HG02884 (cell line): ENCODE measurements around the gene ARSA.
"Not testable (repeated sequence)": the region's sequence is repeated elsewhere in the genome, so short reads cannot be mapped to it uniquely, and the experiment has no call there.

Experiments used
- ATAC-seq: cut with Tn5 transposase; IDR thresholded peaks from one replicate; pipeline ENCODE4 v1.9.1; 2021; ENCODE audit warnings: mild to moderate bottlenecking, moderate library complexity; ENCODE audit not compliant: unreplicated experiment

ARSA gene

DNA sequence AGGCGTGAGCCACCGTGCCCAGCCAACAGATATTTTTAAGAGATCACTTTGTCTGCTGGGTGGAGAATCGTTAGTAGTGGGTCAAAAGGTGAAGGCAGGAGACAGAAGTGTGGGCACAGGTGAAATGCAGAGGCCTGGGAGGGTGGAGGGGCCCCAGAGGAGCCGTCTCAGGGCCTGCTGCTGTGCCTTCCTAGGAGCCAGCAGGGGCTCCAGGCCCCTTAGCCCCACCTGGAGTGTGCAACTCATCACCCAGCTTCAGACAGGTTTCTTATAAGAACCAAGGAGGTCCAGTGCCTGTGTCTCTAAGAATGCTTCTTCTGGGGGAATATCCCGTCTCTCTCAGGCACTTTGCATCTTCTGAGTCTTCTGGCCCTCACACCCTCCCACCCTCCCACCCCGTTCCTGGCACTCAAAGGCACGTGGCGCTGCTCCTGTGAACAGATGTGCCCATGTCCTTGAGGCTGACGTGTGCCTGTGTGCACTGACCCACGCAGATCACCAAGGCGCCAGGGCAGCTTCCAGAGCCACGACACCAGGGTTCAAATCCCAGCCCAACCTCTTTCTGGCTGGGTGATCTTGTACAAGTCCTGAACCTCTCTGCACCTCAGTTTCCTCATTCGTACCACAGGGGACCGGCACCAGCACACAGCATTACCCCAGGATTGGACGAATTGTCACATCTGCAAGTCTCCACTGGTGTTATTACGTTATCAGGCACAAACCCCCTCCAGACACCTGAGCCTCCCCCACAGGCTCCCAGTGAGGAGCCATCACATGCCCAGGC, 3.4 kb downstream of the ARSA start:
- no peak for ATAC-seq

DNA sequence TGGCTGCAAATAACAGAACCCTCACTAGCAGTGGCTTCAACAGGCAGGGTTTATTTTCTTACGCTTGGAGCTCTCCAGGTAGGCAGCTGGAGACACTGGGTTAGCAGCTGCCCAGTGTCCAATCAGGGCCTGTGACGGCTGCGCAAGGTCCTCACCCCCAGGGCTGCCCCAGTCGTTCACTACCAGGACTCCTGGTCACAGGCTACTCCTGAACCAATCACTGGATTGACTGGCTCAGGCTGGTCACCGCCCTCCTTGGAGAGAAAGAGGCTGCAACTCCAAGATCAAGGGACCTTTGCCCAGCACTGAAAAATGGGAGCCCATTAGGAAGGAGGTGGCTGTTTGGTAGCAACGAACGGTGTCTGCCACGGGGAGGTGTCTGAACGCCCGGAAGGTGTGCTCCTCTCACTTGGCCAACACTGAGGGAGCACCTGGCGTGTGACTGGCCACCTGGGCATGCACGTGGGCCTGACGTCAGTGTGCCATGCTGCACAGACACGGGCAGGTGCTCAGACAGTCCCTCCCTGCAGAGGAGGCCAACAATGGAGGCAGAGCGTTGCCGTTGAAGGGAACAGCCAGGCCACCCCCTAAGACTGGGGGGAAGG, 5.1 kb downstream of the ARSA start:
- no peak for ATAC-seq

DNA sequence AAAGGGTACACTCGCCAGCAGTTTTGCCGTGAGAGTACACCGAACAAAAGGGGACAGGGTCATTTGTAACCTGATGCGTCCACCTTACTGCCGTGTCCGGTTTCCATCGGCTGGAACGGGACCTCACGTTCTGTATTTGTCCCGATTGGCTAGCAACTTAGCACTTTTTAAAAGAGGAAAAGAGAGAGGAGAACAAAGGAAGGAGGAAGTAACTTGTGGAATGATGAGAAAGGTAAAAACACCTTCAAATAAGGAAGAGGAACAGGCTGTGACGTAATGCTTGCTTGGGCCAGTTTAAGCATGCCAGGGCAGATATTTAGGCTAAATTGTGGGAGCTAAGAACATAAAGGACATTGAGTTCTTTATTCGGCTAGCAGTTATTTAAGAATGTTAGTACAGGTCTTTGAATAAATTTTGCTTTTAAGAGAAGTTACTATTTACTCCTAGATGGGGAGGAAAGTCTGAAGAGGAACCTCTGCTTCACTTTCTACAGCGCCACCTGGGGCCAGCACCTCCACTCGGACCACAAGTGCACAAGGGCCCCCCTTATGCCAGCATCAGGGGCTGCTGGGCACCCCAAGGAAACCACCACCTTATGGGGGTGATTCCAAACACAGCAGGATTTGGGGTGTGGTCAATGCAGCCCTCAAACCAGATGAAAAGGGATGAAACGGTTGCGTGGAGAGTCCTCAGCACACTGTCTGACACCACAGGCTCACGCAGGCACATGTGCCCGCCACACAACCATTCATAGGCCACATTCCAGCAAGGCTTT, 5.8 kb downstream of the ARSA start:
- no peak for ATAC-seq

DNA sequence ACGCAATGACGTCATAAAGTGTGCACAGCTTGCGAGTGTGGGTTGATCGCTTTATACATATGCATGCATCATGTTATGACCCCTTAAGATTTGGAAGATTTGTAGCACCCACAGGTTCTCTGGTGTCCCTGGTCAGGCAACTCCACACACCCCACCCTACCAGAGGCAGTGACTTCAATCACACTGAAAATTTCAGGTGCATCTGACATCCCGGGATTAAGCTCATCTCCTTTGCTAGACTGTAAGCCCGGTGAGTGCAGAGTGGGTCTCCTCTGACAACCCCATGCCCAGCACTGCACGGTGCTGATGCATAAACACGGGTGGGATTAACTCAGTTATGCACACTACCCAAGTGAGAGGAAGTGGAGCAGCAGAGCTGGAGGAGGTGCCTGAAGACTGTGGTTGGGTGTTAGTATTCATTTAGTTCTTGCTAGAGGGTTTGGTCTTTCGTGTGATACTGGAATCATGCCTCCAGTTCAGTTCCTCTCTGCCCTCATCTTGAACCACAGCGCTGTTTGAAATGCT, 6.5 kb downstream of the ARSA start:
- no peak for ATAC-seq

DNA sequence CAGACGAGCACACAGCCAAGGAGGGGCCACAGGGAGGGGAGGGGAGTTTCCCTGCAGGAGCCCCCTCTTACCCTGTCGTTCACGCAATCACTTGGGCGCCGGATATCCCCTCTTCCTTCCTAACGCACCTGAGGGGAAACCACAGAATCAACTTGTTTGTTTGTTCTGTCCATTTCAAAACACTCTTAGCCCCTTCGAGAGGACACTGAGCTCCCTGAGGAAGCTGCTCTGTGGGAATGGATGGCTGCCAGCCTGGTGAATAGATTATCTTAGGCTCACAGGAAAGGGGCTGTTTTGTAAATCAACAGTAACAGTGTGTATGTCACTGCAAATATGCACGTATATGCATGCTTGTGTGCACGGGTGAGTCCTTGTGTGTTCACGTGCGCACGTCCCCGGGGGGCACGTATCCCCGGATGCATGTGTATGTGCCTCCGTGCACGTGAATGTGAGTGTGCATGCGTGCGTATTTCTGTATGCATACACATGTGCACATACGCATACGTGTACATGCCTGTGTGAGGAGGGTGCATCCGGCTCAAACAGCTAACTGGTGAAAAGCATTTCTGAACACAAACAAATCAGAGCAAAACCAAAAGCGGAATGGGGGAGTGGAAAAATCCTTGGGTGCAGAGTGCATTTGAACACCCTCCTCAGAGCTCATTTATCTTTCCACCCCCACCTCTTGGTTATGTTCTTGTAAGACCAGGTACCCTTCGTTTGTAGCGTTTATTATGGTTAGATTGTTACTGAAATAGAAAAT, 7.2 kb downstream of the ARSA start:
- no peak for ATAC-seq

DNA sequence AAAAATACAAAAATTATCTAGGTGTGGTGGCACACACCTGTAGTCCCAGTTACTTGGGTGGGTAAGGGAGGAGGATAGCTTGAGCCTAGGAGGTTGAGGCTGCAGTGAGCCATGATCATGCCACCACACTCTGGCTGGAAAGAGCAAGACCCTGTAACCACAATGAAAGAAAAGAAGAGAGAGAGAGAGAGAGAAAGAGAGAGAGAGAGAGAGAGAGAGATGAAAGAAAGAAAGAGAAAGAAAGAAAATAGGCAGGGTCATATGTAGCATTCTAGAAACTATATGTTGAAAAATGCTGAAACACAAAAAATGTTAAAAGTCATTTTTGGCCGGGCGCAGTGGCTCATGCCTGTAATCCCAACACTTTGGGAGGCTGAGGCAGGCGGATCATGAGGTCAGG, 13.7 kb downstream of the ARSA start:
- ATAC-seq = not testable (repeated sequence)

DNA sequence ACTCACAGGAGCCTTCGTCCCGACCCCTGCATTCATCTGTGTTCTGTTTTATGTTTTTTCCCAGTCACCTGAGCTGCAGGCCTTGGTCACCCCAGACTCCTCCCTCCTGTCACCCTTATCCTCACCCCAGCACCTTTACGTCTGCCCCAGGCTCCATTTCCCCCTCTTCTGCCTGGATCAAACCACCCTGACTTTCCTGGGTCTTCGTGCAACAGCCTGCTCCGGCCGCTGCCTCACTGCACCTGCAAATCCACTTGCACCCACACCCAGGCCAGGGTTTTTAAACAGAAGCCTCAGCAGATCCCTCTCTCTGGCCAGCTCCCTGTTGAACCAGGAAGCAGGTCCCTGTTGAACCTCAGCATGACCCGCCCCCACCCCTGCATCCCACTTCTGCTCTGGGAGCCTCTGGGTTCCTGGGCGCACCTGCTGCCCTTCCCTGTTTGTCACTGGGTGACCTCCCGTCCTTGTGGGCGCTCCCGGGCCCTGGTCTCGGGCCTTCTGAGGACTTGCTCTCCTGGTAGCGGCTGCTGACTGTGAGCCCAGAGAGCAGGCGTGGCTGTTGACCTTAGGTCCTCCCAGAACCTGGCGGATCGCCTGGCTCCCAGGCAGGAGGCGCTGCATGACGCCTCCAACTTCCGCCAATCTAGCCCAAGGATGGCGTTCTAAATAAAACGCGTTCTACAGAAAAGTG, 14.5 kb downstream of the ARSA start:
- no peak for ATAC-seq

DNA sequence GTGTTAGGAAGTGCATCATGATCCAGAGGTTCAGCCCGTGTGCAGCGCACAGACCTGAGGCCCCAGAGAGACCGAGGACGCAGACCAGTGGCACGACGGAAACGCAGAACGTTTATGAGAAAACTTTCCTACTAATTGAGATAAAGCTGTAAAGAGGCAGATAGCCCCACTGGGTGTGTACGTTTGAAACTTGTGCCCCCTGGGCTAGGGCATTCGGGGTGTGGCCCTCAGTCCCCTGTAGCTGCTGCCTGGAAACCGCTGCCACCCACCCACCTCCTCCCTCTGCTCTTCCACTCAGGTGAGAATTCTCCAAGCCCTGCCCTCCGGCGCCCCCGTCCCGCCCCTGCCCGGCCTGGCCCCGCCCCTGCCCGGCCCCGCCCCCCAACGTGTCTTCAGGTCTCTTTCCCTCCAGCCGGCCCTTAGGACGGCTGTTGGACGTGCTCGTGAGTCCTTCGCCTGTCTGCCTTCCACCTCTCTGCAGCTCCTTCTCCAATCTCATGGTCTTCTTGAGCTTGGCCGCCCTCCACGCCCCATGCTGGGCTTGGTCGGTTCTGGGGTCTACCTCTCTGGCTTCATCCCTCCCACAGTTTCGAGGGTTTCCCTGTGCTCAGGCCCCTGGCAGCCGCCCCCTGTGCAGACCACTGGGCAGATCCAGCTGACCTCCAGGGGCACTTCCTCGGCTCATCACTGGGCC, 15.3 kb downstream of the ARSA start:
- ATAC-seq = no peak

DNA sequence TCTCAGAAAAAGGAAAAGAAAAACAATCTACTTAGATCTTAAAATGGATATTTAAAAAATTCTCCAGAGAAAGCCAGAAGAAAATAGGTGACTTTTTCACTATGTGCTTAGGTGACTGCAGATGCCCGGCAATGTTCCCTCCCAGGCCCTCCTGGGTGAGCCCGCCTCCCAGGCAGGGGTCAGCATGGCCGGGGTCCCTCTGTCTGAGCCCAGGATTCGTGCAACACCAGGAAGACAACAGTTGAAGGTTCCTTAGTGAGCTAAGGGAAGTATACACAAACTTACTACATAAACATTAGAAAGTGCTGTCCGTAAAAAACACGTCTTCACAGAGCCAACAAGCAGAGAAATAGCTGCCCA, 15.8 kb downstream of the ARSA start:
- no peak for ATAC-seq

DNA sequence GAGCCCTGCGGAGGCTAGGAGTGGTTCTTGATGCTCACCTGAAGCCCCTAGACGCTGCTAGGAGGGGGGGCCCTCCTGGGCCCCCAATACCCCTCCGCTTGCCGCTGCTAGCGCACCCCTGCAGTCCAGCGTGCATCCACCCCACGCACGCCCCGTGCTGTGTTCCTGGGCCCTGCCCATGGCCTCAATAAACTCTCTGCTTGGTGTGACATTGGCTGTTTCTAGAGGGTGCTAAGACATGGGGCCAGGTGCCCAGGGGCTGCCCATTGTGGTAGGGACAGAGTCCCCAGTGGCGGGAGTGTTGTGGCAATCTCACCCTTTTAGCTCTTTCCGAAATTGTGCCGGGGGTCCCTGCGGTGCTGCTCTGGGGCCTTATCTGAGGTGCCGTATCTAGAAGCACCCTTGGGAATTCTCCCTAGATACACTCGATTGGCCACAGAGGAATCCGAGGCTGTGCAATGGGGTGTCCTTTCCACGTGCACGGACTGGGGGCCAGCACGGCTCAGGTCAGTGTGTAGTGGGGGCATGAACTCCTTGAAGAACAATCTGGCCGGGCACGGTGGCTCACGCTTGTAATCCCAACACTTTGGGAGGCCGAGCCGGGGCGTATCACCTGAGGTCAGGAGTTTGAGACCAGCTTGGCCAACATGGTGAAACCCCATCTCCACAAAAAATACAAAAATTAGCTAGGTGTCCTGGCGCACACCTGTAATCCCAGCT, 16.5 kb downstream of the ARSA start:
- ATAC-seq = no peak

DNA sequence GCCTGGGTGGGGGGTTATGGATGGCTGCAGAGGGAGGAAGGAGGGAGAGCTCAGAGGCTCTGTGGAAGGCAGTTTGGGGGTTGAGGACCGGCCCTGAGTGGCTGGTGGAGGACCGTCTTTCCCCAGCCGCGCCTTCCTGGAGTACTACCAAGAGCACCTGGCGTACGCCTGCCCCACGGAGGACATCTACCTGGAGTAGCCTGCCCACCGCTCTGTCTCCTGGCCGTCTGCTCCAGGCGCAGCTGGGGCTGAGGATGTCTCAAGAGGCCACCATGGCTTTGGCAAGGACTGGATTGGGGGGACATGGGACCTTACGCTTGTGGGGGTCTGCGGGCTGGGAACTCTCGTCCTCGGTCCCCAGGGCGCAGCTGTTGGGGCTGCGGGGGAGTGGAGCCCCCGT, 17.4 kb downstream of the ARSA start:
- ATAC-seq = no peak

DNA sequence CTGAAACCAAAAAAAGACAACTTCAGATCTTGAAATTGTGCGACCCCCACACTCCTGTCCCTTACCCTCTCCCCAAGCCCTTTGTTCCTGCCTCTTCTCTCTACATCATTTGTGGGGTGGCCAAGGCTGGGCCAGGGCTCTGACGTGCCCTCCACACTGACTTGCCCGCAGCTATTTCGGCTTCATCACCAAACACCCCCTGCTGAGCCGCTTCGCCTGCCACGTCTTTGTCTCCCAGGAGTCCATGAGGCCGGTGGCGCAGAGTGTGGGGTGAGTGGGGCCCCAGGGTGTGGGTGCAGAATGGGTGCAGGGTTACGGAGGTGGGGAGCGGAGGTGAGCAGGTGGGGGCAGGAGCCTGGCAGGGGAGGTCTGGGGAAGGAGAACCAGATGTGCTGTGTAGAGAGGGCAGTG, 17.9 kb downstream of the ARSA start:
- no peak for ATAC-seq

DNA sequence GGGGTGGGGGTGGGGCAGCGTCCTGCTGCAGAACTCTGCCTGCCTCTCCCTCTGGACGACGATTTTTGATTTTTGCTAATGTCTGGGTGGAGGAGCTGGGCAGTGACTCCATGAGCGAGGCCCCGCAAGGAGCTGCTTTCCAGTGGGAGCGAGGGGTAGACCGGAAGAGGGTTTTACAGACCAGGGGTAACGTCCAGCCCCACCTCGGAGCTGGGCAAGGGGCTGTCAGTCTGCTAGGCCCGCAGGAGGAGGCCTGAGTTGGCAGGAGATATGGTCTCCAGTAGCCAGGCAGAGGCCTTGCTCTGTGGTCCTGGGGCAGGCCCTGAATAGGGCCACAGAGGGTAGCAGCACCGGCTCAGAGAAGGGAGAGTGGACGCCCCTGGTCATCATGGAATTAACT, 18.4 kb downstream of the ARSA start:
- no peak for ATAC-seq

DNA sequence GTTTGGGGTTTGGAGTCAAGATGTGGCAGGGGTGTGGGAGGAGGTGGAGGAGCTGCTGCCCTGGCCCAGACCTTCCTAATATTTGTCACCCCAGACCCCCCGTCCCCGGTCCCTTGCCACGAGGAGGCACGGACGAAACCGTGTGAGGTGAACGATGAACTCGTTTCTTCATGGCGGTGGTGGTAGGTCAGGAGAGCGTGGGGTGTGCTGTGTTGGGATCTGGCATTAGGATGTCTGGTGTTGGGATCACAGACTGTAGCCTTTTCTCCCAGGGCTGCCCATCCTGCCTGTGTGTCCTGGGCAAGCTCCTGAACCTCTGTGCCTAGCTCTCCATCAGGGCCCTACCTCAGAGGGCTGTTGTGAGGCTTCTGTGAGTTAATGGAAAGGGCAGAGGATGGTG, 19.0 kb downstream of the ARSA start:
- ATAC-seq = no peak

DNA sequence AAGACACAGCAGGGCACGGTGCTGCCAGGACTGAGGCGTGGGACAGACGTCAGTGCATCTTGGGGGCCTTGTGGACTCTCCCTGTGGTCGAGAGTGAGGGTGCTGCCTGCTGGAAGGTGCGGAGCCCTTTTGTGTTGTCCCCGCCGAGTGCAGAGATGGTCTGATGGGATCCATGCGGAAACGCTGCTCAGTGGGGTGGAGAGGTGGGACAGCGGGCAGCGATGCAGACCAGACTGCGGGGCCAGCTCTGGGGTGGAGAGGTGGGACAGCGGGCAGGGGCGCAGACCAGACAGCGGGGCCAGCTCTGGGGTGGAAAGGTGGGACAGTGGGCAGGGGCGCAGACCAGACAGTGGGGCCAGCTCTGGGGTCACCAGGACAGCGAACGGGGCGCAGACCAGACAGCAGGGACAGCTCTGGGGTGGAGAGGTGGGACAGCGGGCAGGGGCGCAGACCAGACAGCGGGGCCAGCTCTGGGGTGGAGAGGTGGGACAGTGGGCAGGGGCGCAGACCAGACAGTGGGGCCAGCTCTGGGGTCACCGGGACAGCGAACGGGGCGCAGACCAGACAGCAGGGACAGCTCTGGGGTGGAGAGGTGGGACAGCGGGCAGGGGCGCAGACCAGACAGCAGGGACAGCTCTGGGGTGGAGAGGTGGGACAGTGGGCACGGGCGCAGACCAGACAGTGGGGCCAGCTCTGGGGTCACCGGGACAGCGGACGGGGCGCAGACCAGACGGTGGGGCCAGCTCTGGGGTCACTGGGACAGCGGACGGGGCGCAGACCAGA, 19.7 kb downstream of the ARSA start:
- ATAC-seq = not testable (repeated sequence)

DNA sequence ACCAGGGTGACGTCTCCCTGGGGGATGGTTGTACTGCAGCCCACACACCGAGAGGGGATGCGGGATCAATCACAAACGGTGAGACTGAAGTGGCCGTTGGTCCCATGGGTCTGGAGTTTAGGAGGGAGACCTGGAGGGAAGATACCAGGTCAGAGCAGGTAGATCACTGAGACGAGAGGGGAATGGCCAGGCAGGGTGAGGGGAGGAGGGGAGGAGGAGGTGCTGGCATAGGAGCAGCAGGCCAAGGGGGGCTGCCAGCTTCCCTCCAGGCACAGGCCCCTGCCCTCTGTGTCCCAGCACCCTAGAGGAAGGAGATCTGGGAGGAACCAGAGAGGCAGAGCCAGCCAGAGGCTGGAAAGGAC, 20.3 kb downstream of the ARSA start:
- no peak for ATAC-seq

DNA sequence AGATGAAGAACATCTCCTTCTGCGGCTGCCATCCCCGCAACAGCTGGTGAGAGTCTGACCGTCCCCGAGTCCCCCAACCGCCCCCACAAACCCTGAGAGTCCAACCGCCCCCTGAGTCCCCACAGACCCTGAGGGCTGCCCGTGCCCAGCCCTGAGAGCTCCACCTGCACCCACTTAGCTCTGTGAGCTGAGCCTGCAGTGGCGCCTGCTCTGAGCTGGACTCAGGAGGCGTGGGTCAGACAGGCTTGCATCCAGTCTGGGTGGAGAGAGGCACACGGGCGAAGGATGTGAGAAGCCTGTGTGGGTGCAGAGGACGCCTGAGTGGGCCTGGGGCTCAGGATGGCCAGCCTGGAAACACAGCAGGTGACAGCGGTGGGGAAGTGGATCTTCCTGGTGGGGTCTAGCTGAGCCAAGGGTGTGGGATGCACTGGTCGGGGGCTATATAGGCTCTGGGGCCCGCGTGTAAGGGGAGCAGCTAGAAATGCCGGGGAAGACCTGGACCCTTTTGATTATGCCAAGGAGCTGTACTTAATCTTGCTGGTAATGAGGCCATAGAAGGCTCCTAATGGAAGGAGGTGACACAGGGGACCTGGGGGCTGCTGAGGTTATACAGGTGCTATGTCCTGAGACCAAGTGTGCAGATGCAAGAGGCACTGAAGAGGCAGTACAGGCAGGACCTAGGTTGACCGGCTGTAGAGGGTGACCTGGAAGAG, 20.9 kb downstream of the ARSA start:
- no peak for ATAC-seq
